GM12878 (cell line): Measurements from ENCODE around the gene SMR3A. TPM values are rescaled to one million over a fixed set of nuclear protein-coding genes. Genes with fewer than 3 reads are reported as not detected.

Source experiments
- ATAC-seq: fragments of 200-7000 bp; cut with Tn5 transposase; 3 replicates; pipeline ENCODE4 v1.9.1; 2020; ENCODE audit warnings: mild to moderate bottlenecking, moderate library complexity
- BruUV-seq: library from RNA; stranded (reverse); fragments of 400-500 nt; replicated peaks from 2 replicates; lab custom pipeline; 2021; lab: Mats Ljungman, UMichigan
- CTCF ChIA-PET: fragments of 300-600 bp; sonication (Branson Sonifier 250); formaldehyde crosslinking; extraction: SDS; loops from one replicate; lab custom pipeline; 2021; ENCODE audit warnings: inconsistent platforms; lab: Yijun Ruan, JAX
- POLR2A ChIA-PET: fragments of 350-600 bp; formaldehyde crosslinking; extraction: SDS; loops from one replicate; lab custom pipeline; 2021; ENCODE audit warnings: inconsistent platforms; lab: Charles Lee
- RAD21 ChIA-PET: fragments of 300-600 bp; sonication (Branson Sonifier 250); formaldehyde crosslinking; loops from one replicate; lab custom pipeline; 2023; ENCODE audit warnings: antibody characterized with exemption; ENCODE audit not compliant: unreplicated experiment; lab: Charles Lee
- SMC1A ChIA-PET: fragments of 300-600 bp; sonication (Branson Sonifier 250); formaldehyde crosslinking; loops from one replicate; lab custom pipeline; 2023; ENCODE audit not compliant: unreplicated experiment, uncharacterized antibody; lab: Charles Lee
- DNase-seq: peaks from one replicate; pipeline ENCODE4 v3.0.0-alpha.2; 2011; ENCODE audit warnings: low read depth, low spot score
- FAIRE-seq: peaks from 3 replicates; lab custom pipeline; 2011; peaks lifted over from hg19 to GRCh38; lab: Jason Lieb, UNC
- H2AFZ ChIP-seq: 2 replicates; pipeline ENCODE4 v1.6.0; 2011; ENCODE audit warnings: low read depth, low read length, control low read depth; ENCODE audit not compliant: control insufficient read depth
- H3K27ac ChIP-seq: 2 replicates; pipeline ENCODE4 v1.5.1; 2011; ENCODE audit warnings: control low read depth; ENCODE audit not compliant: control insufficient read depth, insufficient read depth
- H3K27me3 ChIP-seq, 2 experiments: replicated peaks in 1 of 2; 2 replicates each; pipeline versions ENCODE4 v1.6.0 to v1.6.1; 2011; ENCODE audit warnings: low read length in 1 of 2; ENCODE audit not compliant: control insufficient read depth in 2 of 2, insufficient read depth in 2 of 2
- H3K36me3 ChIP-seq, 2 experiments: 2 replicates each; pipeline ENCODE4 v1.5.1; 2011; ENCODE audit warnings: low read length in 1 of 2; ENCODE audit not compliant: control insufficient read depth in 2 of 2, insufficient read depth in 2 of 2
- H3K4me1 ChIP-seq: 2 replicates; pipeline ENCODE4 v1.6.1; 2011; ENCODE audit warnings: mild to moderate bottlenecking, low read length, moderate library complexity, mixed read lengths; ENCODE audit not compliant: control insufficient read depth, insufficient read depth
- H3K4me2 ChIP-seq: 2 replicates; pipeline ENCODE4 v1.6.0; 2011; ENCODE audit warnings: control low read depth; ENCODE audit not compliant: control insufficient read depth, insufficient read depth
- H3K4me3 ChIP-seq: fragments of 200-600 bp; sonication (generic); 2 replicates; pipeline ENCODE4 v1.5.1; 2016
- H3K79me2 ChIP-seq: 2 replicates; pipeline ENCODE4 v1.6.0; 2011; ENCODE audit warnings: low read length; ENCODE audit not compliant: control insufficient read depth, insufficient read depth
- H3K9ac ChIP-seq: 2 replicates; pipeline ENCODE4 v1.8.0; 2011; ENCODE audit warnings: low read length, control low read depth, mixed read lengths; ENCODE audit not compliant: control insufficient read depth, insufficient read depth
- H3K9me3 ChIP-seq: replicated peaks from 3 replicates; pipeline ENCODE4 v1.5.1; 2011; ENCODE audit warnings: mild to moderate bottlenecking, low read length; ENCODE audit not compliant: control insufficient read depth, insufficient read depth
- H4K20me1 ChIP-seq: 2 replicates; pipeline ENCODE4 v1.6.0; 2011; ENCODE audit not compliant: control insufficient read depth, insufficient read depth
- ATF7 ChIP-seq: fragments of 450-650 bp; IDR thresholded peaks from 2 replicates; pipeline ENCODE4 v1.6.1; 2016; ENCODE audit warnings: low read depth, mild to moderate bottlenecking
- CBX3 ChIP-seq: fragments of 200-600 bp; sonication (generic); IDR thresholded peaks from 2 replicates; pipeline ENCODE4 v1.6.1; 2016; ENCODE audit warnings: low read depth, borderline replicate concordance
- CREB1 ChIP-seq: IDR thresholded peaks from 2 replicates; pipeline ENCODE4 v1.6.1; 2012; ENCODE audit warnings: low read depth, mild to moderate bottlenecking, inconsistent platforms
- CREM ChIP-seq: IDR thresholded peaks from 2 replicates; pipeline ENCODE4 v1.6.1; 2014; ENCODE audit warnings: antibody characterized with exemption, low read depth
- EGR1 ChIP-seq, 2 experiments: IDR thresholded peaks; 1 replicate in 1 of 2; 2 replicates in 1 of 2; pipeline ENCODE4 v1.6.1; 2011 to 2012; ENCODE audit warnings: low read depth in 2 of 2, low read length in 2 of 2, borderline replicate concordance in 1 of 2, mild to moderate bottlenecking in 1 of 2, moderate library complexity in 1 of 2
- FOXK2 ChIP-seq: fragments of 450-650 bp; IDR thresholded peaks from 2 replicates; pipeline ENCODE4 v1.6.1; 2017; ENCODE audit warnings: mild to moderate bottlenecking, moderate library complexity
- HDAC2 ChIP-seq: fragments of 200-600 bp; sonication (generic); IDR thresholded peaks from 2 replicates; pipeline ENCODE4 v1.6.1; 2017
- HDGF ChIP-seq: fragments of 450-650 bp; IDR thresholded peaks from 2 replicates; pipeline ENCODE4 v1.6.1; 2016; ENCODE audit warnings: antibody characterized with exemption
- HSF1 ChIP-seq: fragments of 150-350 bp; IDR thresholded peaks from 2 replicates; pipeline ENCODE4 v1.6.1; 2014; ENCODE audit warnings: mild to moderate bottlenecking, low read depth, low read length
- IRF5 ChIP-seq: fragments of 450-650 bp; IDR thresholded peaks from 2 replicates; pipeline ENCODE4 v1.6.1; 2017; ENCODE audit warnings: borderline replicate concordance
- NBN ChIP-seq: fragments of 450-650 bp; IDR thresholded peaks from 2 replicates; pipeline ENCODE4 v1.6.1; 2016
- SIN3A ChIP-seq: IDR thresholded peaks from 2 replicates; pipeline ENCODE4 v1.6.1; 2012; ENCODE audit warnings: low read depth, low read length, improper control_type of control experiment
- ZBTB11 ChIP-seq: fragments of 450-650 bp; formaldehyde crosslinking; IDR thresholded peaks from 2 replicates; pipeline ENCODE4 v1.5.0; 2022; ENCODE audit warnings: mild to moderate bottlenecking, missing genetic modification characterization
- ZNF274 ChIP-seq: IDR thresholded peaks from one replicate; pipeline ENCODE4 v1.8.0; 2011; ENCODE audit not compliant: insufficient read length, insufficient read depth
- ZZZ3 ChIP-seq: IDR thresholded peaks from 2 replicates; pipeline ENCODE4 v1.6.1; 2011; ENCODE audit warnings: low read depth; ENCODE audit not compliant: control insufficient read depth, insufficient read length
- WGBS: methylation state at CpG from one replicate; pipeline ENCODE4 v1.1.6; 2016; ENCODE audit warnings: low lambda C conversion rate; ENCODE audit not compliant: insufficient replicate concordance, insufficient coverage; ENCODE audit errors: missing lambda C conversion rate; 5-methylcytosine and 5-hydroxymethylcytosine counted together
- in situ Hi-C: fragments of 300-500 bp; cut with MboI; formaldehyde crosslinking; loops from 9 replicates; pipeline ENCODE4 v1.14.3; 2018; ENCODE audit warnings: mixed read lengths
- intact Hi-C: fragments of 100-400 bp; cut with micrococcal nuclease; formaldehyde crosslinking; loops from one replicate; pipeline ENCODE4 v1.14.2; 2022; ENCODE audit not compliant: unreplicated experiment
- polyA plus RNA-seq, 11 experiments: library from polyadenylated mRNA; depleted of rRNA in 4 of 11; unstranded in 6 of 11; stranded (reverse) in 5 of 11; fragments of >200 nt; fragmentation: Nextera tagmentation in 4 of 11; fragmentation: Illumina TruSeq in 1 of 11; extraction: Ambion mirVana in 4 of 11; extraction: Trizol in 1 of 11; gene quantifications; 1 replicate in 1 of 11; 2 replicates in 10 of 11; pipeline versions ENCODE4 v1.2.1 to v1.2.3, GENCODE V29; 2011 to 2016; ENCODE audit warnings: inconsistent platforms in 2 of 11, missing spikeins in 2 of 11, low read depth in 1 of 11
- total RNA-seq, 4 experiments: library from RNA; depleted of rRNA in 3 of 4; stranded (reverse); fragments of >200 nt in 3 of 4; fragmentation: Illumina TruSeq in 1 of 4; extraction: Trizol in 1 of 4; gene quantifications; 2 replicates each; pipeline versions ENCODE4 v1.2.1 to v1.2.3, GENCODE V29; 2013 to 2021

SMR3A gene
- total and polyA plus RNA-seq, 10 of the 15 experiments (the other 5 are each of a cell fraction or from before 2014, with no cell fraction given) = not detected

DNA sequence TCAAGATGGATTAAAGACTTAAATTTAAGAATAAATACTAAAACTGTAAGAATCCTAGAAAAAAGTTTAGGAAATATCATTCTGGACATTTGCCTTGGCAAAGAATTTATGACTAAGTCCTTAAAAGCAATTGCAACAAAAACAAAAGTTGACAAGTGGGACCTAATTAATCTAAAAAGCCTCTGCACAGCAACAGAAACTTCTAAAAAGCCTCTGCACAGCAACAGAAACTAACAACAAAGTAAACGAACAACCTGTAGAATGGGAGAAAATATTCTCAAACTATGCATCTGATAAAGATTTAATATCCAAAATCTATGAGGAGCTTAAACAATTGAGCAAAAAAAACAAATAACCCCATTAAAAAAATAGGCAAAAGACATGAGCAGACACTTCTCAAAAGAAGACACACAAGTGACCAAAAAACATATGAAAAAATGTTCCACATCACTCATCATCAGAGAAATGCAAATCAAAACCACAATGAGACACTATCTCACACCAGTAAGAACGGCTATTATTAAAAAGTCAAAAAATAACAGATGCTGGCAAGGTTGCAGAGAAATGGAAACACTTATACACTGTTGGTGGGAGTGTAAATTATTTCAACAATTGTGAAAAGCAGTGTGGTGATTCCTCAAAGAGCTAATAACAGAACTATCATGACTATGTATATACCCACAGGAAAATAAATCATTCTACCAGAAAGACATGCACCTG is 31.7 kb downstream of the SMR3A start:
- Histone ChIP-seq H3K9ac (no peak overlapping the region), H2AFZ (no peak overlapping the region), H3K79me2 (no peaks in the 10 kb centered on the region), H3K27me3 (no peaks in the 10 kb centered on the region), H3K36me3 (no peaks in the 10 kb centered on the region), H3K4me3 (no peak overlapping the region), H3K4me1 (peaks cover 3% of the 10 kb centered on the region), H3K4me2 (no peak overlapping the region), H4K20me1 (no peaks in the 10 kb centered on the region), H3K9me3 (no peaks in the 10 kb centered on the region), H3K27ac (no peak overlapping the region)
- intact Hi-C loops (loop anchor here (1.0 kb wide), 1 partner anchor 33 kb away; no protein-coding TSS in a partner anchor), in situ Hi-C loops (no loop called here)
- no TSS peak for BruUV-seq
- DNase-seq (no peak), FAIRE-seq (no peak), ATAC-seq (peak; percentile 69)
- RAD21 ChIA-PET = interaction anchor here (0.6 to 1.7 kb wide), 2 partner anchors 13 to 876 kb away, joined by 3 to 6 read pairs; no protein-coding TSS in a partner anchor
- SMC1A ChIA-PET = interaction anchor here (0.8 to 1.6 kb wide), 5 partner anchors 11 to 35 kb away, joined by 3 to 4 read pairs (median 3); no protein-coding TSS in a partner anchor
- WGBS = 0% methylated on average over 2 of the region's 2 CpGs
- POLR2A ChIA-PET = interaction anchor here (2.0 kb wide), 1 partner anchor 13 kb away, joined by 8 read pairs; no protein-coding TSS in a partner anchor
- CTCF ChIA-PET = interaction anchor here (0.6 kb wide), 1 partner anchor 15 kb away, joined by 3 read pairs; no protein-coding TSS in a partner anchor
- no peak for TF ChIP-seq EGR1 (IDR thresholded peaks at IDR 0.05; ENCODE audit: borderline replicate concordance in 1 of 2, low read depth in 2 of 2, low read length in 2 of 2)
- TF ChIP-seq CREB1 = no peak
- TF ChIP-seq CBX3 = no peak
- TF ChIP-seq ZZZ3 = no peak
- TF ChIP-seq ZBTB11 (CRISPR knock-in tag) = no peak
- TF ChIP-seq HSF1 = no peak
- TF ChIP-seq NBN = peak; percentile 84; the same call in 1 of the 2 replicates
- no peak for TF ChIP-seq IRF5
- TF ChIP-seq HDAC2 = no peak
- no peak for TF ChIP-seq ZNF274
- no peak for TF ChIP-seq FOXK2
- no peak for TF ChIP-seq HDGF
- no peak for TF ChIP-seq CREM
- no peak for TF ChIP-seq SIN3A
- TF ChIP-seq ATF7 = peak; percentile 93
